ENCODE results near the gene ELOVL7.
A peak's percentile ranks its signal among the peaks of the same experiment; 100 is the strongest.

ELOVL7 gene

GRCh38 chr5:60843936-60844905 lies at the start of gene ELOVL7:
Gene ELOVL7, minus strand, starts transcription at chr5:60844269. Its CDS starts 56,872 bp downstream, at chr5:60787397.
- peak; percentile 32 for DNase-seq (ENCODE audit: low read depth)
- H3K4me3 ChIP-seq (replicated peaks; ENCODE audit: low read depth, low read length): peak within 1 kb of the TSS; percentile 55
- no peak for TF ChIP-seq CTCF (IDR thresholded peaks at IDR 0.05; ENCODE audit: low read length, missing control alignments)

- H3K4me3 ChIP-seq (replicated peaks; ENCODE audit: low read depth, low read length): no peak overlapping the region
- no peak for TF ChIP-seq CTCF (IDR thresholded peaks at IDR 0.05; ENCODE audit: low read length, missing control alignments)
- DNase-seq (ENCODE audit: low read depth): no peak
Measured at GRCh38 chr5:60893521-60893920, 49.5 kb upstream of the ELOVL7 start.

- DNase-seq (ENCODE audit: low read depth): no peak
- H3K4me3 ChIP-seq (replicated peaks; ENCODE audit: low read depth, low read length): no peak overlapping the region
- TF ChIP-seq CTCF (IDR thresholded peaks at IDR 0.05; ENCODE audit: low read length, missing control alignments): no peak
Measured at GRCh38 chr5:60891667-60892066, 47.6 kb upstream of the ELOVL7 start.

GRCh38 chr5:60888359-60889061 lies 44.4 kb upstream of the ELOVL7 start:
- H3K4me3 ChIP-seq (replicated peaks; ENCODE audit: low read depth, low read length): no peak overlapping the region
- no peak for TF ChIP-seq CTCF (IDR thresholded peaks at IDR 0.05; ENCODE audit: low read length, missing control alignments)
- no peak for DNase-seq (ENCODE audit: low read depth)

GRCh38 chr5:60887746-60888145 lies 43.7 kb upstream of the ELOVL7 start:
- no peak for DNase-seq (ENCODE audit: low read depth)
- no peak for TF ChIP-seq CTCF (IDR thresholded peaks at IDR 0.05; ENCODE audit: low read length, missing control alignments)
- H3K4me3 ChIP-seq (replicated peaks; ENCODE audit: low read depth, low read length): no peak overlapping the region

DNA sequence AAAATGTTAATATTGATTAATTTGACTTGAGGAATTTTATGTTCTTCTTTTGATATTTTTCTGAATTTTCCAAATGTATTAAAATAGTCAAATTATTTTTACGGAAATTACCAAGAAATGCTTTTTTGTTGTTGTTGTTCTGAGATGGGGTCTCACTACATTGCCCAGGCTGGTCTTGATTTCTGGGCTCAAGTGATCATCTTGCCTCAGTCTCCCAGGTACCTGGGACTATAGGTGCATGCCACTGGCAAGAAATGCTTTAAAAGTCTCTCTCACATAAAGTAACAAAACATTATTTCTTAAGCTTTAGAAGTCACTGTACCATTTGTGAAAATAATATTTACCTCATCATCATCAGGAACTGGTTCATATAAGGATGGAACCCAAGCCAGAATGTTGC lies 43.0 kb upstream of the ELOVL7 start:
- H3K4me3 ChIP-seq (replicated peaks; ENCODE audit: low read depth, low read length): no peak overlapping the region
- TF ChIP-seq CTCF (IDR thresholded peaks at IDR 0.05; ENCODE audit: low read length, missing control alignments): no peak
- DNase-seq (ENCODE audit: low read depth): no peak
